ENCODE results near the gene FHIT. TPM values are rescaled to one million over a fixed set of nuclear protein-coding genes. Genes with fewer than 3 reads are reported as not detected.

Gene FHIT
- total RNA-seq, 1 donor from 2014 or later: 16.6 TPM

DNA sequence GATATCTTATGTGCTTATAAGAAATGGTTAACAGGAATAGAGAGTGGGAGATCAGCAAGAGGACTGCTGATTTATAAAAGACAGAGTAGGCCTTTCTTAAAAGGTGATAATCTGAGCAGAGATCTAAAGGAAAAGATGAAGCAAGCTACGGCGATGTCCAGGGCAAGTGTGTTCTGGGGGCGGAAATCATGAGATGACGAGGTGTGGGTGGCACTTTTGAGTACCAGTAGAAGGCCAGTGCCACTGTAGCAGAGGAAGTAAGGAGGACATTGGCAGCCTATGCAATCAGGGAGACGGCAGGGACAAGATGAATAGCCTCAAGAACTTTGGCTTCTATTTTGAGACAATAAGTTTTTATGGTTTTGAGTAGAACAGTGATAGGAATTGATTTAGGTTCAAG is 492.4 kb downstream of the FHIT start:
- intact Hi-C loops (cut with DNase I): no loop called here

DNA sequence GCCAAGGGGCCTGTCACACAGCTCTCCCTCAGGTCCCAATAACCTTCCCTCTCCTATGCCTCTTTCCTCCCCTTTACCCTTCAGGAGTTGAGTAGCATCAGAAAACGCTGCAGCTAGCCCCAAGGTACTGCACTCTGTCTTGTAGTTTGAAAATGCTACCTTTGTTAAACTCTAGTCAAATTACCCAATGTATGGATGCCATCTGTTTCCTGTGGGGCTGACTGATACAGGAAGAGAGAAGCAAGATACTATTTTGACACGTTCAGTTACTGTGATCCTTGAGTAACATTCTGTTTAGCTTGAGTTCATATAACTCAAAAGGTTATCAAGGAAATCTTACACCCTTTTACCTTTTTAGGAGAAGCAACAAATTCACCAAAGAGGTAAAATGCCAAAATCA is 493.1 kb downstream of the FHIT start:
- intact Hi-C loops (cut with DNase I): no loop called here
- no peak for DNase-seq (ENCODE audit: low spot score)

More for the DNA sequence above, 492.4 kb downstream of the FHIT start:
- no peak for DNase-seq (ENCODE audit: low spot score)

DNA sequence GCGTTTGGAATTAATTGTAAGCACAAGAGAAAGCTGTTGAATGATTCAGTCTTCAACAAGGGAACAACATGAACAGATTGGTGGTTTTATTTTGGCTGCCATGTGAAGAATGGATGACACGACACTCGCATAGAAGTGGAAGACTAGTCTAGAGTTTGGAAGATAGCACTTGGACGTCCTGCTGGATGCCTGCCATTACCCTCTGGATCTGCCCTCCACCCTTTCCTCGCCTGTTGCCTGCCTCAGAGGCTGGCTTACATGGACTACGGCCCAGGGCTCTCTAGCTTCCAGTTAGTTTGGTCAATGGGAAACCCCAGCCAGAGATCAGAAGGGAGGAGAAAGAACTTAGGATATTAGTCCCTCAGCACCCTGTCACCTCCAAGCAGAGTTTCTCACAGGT is 493.5 kb downstream of the FHIT start:
- DNase-seq (ENCODE audit: low spot score): no peak
- intact Hi-C loops (cut with DNase I): no loop called here

DNA sequence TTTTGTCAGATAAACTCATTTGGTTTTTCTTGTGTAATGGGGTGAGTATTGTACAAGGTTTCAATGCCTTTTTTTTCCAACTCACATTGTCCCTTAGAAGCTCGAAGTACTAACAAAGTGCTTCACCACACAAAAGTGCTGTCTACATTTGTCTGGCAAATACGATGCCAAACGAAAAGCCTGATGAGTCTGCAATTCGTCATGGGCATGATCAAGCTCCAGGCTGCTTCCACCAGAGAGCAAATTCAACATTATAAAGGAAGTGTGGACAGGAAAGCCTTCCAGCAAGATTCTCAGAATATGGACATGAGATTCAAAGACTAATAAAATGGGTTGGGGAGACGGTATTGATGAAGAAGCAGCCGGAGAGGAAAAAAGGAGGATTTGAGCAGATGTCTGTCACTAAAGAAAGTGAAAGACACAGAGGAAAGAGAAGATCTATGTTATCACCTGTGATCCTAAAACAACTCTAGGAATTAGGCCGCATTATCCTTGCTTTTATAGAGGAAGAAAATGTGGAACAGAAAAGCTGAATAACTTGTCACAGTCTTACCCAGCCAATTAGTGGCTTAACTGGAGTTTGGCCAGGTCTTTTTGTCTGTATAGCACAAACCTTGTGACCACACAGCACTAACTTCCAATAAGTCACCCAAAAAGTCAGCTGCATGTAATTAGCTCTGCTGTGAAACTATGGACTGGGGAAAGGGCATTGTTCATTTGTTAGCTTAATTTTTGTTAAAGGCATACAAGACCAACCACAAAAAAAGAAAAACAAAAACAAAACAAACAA is 494.8 kb downstream of the FHIT start:
- intact Hi-C loops (cut with DNase I): no loop called here
- no peak for DNase-seq (ENCODE audit: low spot score)

DNA sequence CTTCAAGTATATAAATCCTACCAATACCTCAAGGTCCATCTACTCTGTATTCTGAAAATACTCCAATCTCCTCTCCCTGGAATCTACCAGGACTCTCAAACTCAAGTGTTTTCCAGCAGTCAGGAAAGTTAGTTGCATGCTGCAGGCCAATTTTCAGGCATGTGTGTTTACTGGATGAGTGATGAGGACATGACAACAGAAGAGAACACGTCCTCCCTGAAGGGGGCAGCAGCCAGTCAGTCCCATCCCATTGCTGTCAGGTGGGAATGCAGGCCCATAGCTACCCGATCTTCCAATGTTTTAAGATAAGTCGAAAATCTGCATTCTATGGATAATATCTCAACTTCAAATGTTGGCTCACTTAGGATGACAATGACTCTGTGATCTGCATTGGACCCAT is 496.2 kb downstream of the FHIT start:
- no peak for DNase-seq (ENCODE audit: low spot score)
- intact Hi-C loops (cut with DNase I): loop anchor here (2.0 kb wide), 1 partner anchor 34 kb away; no protein-coding TSS in a partner anchor

DNA sequence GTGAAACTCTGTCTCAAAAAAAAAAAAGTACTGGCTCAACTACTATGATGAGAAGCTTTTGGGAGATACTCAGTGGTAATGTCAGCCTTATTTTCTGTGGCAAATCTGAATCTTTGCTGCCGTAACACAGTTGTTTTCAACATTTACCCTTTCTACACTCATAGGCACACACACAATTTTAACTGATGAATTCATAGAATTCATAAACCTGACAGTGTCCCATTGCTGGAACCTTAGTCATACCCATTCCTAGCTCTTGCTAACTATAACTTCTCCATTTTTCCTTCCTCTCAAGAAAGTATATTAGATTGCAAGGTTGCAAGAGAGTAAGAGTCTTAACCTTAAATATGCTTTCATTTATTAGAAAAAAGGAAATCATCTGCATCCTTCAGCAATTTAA is 496.6 kb downstream of the FHIT start:
- intact Hi-C loops (cut with DNase I): loop anchor here (2.0 kb wide), 1 partner anchor 34 kb away; no protein-coding TSS in a partner anchor
- DNase-seq (ENCODE audit: low spot score): no peak

DNA sequence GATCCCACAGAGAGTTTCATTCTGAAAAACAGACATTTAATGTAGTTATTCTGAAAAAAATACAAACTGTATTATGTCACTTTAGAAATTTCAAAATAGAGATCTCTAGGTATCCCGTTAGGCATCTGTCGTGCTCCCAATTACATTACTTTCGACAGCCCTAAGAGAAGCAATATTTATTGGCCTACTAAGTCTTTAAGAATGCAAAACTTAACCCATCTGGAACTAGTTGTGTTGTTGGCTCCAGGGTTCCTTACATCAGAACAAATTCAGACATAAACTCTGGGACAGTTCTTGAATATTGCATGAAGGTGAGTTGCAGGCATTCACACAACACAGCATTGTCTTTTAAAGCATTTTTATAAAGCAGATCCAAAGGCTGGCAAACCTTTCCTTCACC is 498.4 kb downstream of the FHIT start:
- DNase-seq (ENCODE audit: low spot score): no peak

DNA sequence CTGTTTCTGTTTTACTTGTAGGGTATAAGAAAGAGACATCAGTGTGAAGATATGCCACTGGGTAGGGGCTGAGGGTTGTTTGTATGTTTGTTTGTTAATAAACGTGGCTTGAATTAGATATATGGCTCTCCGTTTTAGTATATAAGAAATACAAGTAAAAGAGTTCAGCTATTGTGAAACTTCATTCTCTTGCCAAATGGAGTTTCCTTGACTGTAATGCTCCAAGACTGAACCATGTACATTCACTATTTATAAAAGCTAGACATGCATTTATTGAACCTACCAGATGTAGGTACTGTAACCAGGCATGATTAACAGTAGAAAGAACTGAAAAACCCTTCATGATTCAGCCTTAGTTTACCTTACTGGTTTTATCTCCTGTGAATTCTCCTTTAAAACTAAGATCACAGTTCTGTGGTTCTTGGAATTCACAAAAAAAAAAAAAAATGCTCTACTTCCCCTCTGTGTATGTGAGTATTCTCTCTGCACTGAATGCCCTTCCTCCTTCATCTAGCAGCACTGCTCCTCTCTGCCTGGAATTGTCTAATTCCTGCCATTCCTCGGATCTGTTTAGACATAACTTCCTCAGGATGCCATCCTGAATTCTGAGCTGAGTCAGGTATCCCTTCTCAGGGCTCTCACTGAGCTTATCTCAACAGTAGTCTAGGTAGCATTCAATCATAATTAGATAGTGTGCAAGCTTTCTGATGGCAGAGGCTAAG is 504.4 kb downstream of the FHIT start:
- no peak for DNase-seq (ENCODE audit: low spot score)
- intact Hi-C loops (cut with DNase I): no loop called here

More for the DNA sequence above, 498.4 kb downstream of the FHIT start:
- intact Hi-C loops (cut with DNase I): no loop called here

DNA sequence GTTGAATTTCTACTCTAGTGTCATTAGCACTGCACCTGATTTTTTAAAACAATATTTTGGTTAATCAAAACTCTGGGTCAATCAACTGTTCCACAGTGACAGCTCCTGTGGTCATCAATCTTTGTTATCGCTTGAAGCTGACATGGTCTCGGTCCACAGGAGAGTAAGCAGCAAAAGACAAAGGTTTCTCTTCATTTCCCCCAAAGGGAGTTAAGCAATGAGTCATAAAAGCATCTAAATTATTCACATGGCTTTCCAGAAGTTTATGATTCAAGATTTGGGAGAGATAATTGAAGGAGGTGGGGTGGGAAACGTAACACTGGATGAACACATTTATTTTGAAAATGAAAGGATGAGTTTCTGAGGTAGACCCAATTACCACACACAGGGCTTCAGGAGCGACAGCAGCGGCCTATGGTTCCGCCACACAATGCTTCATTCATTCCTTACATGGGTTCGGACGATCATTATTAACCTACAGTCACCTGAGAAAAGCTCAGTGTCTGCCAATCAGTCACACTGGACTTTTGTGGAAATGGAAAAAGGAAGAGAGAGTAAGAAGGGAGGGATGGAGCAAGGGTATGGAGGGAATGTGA is 505.1 kb downstream of the FHIT start:
- DNase-seq (ENCODE audit: low spot score): no peak
- intact Hi-C loops (cut with DNase I): no loop called here

DNA sequence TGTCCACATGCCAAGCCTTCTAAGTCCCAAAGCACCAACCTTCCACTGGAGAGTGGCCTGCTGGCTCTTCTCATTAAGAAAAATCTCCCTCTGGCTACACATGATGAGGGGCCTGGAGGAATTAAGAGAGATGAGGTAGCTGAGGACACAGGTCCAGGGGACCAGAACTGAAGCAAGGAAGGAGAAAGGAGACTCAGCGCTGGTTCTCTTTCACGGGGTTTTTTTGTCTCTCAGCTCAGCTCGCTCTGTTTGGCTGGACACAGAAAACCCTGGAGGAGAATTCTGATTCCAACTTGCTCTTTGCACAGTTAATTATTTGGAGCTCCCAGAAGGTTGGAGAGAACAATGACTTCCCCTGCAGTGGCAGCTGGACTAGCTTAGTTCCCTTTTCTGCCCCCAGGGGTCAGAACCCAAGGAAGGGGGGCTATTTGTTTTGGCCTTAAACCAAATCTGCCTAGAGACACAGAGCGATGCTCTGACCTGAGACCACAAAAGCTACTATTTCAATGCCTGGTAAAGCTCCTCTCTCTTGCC is 507.6 kb downstream of the FHIT start:
- no peak for DNase-seq (ENCODE audit: low spot score)
- intact Hi-C loops (cut with DNase I): no loop called here

DNA sequence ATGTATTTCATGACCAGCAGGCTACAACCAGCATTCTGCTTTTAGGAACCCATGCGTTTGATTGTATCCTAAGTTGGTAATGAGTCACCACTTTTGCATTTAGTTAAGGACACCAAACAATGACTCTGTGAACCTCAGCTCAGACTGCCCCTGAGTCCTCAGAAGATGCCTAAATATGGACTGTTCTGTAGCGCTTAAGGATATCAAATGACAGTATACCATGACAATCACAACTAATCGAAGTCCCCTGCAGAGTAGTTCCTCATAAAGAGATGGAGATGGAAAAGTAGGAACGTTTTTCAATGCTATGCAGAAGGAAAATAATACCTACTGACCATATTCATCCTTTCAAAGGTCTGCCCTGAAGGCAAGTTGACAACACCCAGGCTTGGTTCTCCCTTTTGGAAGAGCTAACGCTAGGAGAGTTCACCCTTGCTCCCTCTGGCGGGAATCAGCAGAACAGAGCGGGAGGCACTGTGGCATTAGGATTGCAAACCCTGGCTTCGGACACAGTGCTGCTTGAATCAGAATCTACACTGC is 508.6 kb downstream of the FHIT start:
- no peak for DNase-seq (ENCODE audit: low spot score)
- intact Hi-C loops (cut with DNase I): no loop called here

DNA sequence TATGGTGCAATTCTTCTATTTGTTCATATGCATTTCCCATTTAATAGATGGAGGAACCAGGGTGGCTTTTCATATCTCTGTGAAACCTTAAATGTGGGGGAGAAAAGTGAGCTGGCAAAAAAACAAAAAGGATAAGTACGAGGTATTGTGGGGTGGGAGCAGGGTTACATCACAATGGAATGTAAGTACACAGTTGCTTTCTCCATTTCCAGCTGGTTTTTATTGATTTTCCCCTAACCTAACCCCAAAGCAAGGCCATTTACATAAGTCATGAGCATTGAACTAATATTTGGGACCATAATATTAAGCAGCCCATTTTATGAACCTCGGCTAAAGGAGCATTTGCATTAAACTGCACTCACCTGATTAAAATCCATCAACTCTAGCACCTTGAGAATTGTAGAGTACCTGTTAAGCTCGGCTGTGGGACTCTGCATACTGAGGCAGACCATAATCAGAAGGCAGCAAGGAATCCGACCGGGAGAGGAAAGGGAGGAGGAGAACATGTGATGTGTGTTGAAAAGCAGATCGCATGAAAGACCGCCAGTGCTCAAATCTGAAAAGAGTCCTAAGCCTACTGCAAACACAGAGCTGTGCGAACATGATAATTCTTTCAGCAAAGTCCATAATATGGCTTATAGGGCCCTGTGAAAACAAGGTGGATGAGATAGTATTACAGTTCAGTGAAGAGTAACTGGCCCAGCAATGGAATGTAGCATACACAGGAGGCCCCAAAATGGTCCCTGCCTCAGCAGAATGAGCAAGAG is 513.4 kb downstream of the FHIT start:
- intact Hi-C loops (cut with DNase I): no loop called here
- DNase-seq (ENCODE audit: low spot score): no peak

DNA sequence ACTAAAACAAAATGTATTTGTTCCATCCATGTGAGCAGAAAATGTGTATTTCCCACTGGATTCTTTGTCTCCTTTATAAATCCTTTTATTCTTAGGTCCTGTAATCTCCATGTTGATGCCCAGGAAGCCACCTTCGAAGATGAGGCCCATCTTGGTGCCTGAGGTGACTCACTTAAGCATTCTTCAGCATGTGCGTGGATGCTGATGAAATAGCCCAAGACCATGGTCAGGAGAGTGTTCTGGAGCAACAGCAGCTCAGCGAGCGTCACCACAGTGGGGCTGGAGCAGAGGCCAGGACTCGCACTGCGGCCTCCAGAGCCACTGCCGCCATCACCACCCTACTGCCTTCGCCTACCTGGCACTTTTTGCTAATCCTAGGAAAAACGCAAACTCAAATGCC is 520.9 kb downstream of the FHIT start:
- intact Hi-C loops (cut with DNase I): no loop called here
- DNase-seq (ENCODE audit: low spot score): no peak

DNA sequence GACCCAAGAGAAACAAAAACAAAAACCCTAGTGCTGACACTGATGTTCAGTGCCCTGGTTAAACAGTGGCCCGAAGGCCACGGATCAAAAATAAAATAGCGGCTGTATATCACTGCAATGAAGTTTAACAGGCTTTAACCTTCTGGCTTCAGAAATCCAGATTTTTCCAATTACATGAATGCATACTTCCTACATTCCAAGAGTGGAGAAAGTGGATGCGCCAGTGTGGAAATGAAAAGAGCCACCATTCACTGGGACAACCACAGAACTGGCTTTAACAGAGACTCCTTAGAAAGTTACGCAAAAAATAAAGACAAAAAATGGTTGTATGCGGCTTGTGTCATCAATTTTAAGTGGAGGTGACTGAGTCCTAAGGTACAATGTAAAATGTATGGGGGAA is 522.2 kb downstream of the FHIT start:
- no peak for DNase-seq (ENCODE audit: low spot score)
- intact Hi-C loops (cut with DNase I): no loop called here

DNA sequence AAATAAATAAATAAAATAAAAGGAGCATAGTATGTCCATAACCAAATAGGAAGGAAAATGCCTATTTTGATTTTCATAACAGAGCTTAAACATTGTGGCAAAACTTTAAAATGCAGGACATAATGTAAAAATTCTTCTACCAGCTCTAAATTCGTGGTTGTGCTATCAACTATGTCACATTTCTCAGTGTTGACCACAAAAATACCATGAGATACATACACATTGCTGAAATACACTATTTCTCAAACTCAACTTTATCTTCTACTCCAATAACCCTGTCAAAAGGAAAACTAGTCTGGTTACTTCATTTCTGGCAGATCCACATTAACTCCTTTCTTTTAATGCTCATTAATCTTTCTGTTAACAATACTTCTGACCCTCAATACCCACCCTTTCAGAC is 523.2 kb downstream of the FHIT start:
- DNase-seq (ENCODE audit: low spot score): no peak
- intact Hi-C loops (cut with DNase I): no loop called here

DNA sequence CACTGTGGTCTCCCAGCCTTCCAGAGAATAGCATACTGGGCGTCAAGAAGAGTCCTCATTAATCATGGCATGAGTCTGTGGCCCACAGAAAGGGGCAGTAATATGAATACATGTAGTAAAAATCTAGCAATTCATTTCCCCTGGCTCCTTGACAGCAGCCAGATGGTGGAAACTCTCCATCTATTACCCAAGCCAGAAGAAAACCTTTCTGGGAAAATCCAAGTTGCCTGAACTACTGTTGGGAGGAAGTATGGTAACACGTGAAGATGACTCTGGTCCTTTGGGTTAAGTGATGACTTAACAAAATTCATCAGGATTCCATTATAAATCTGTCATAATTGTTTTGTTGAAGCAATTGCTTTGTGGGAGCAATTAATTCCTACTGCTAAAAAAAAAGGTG is 530.5 kb downstream of the FHIT start:
- intact Hi-C loops (cut with DNase I): no loop called here
- no peak for DNase-seq (ENCODE audit: low spot score)

DNA sequence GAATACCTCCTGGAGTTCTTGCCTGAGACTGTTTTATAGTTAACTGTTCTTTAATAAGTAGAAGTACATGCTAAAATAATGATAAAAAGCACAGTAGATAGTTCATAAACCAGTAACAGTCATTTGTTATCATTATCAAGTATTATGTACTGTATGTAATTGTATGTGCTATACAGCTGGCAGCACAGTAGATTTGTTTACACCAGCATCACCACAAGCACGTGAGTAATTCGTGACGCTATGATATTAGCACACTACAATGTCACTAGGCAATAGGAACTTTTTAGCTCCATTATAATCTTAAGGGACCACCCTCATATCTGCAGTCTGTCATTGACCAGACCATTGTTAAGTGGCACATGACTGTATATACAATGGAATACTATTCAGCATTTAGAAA is 534.7 kb downstream of the FHIT start:
- intact Hi-C loops (cut with DNase I): no loop called here
- no peak for DNase-seq (ENCODE audit: low spot score)

DNA sequence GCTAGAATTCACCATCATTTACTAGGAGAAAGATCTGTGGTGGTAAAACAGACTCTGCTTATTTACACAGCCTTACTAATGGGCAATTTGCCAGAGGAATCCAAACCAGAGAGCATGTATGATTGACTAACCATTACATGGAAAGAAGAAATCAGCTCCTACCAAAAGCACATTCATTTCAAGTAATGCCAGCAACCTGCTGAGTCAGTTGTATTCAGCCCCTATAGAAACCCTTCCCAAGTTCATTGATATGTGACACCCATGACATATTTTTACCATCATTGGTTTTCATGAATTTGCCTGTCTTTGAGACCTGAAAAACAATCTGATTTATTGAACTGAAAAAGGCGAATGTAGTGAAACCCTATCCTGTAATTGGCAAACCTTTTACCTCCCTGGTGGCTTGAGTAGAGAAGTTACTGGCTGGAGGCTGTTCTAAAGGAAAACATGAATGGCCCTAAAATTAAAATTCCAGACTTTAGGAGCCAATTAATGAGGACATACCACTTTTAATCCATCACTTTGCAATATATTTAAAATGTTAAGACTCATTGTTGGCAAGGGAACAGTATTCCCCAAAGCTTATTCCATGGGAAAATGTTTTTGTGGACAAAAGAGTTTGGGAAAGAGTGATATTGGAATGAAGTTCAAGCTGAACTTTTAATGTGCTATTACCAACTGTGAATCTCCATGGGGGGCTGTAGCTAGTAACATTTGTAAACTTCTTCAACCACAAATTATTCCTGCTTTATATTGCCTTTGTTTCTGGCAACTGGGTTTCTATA is 542.9 kb downstream of the FHIT start:
- DNase-seq (ENCODE audit: low spot score): no peak
- intact Hi-C loops (cut with DNase I): no loop called here
